Neural crest cell (in vitro differentiated cells): Measurements from ENCODE around the gene CLEC16A. TPM values are rescaled to one million over a fixed set of nuclear protein-coding genes. Genes with fewer than 3 reads are reported as not detected.
A peak's percentile ranks its signal among the peaks of the same experiment; 100 is the strongest.

Experiments
- DNase-seq: peaks from one replicate; pipeline ENCODE4 v3.0.0; 2021; ENCODE audit warnings: low read depth, mixed read lengths, low spot score
- H3K27ac Mint-ChIP-seq: one replicate; pipeline ENCODE4 v1.8.0; 2021; ENCODE audit warnings: mild to moderate bottlenecking, mixed read lengths; ENCODE audit not compliant: unreplicated experiment
- H3K27me3 Mint-ChIP-seq: 2 replicates; pipeline ENCODE4 v1.8.0; 2021; ENCODE audit warnings: low read depth, mild to moderate bottlenecking, mixed read lengths
- H3K36me3 Mint-ChIP-seq: 2 replicates; pipeline ENCODE4 v1.8.0; 2021; ENCODE audit warnings: low read depth, mild to moderate bottlenecking, mixed read lengths
- H3K4me1 Mint-ChIP-seq: 2 replicates; pipeline ENCODE4 v1.8.0; 2021; ENCODE audit warnings: mixed read lengths
- H3K4me3 Mint-ChIP-seq: one replicate; pipeline ENCODE4 v1.8.0; 2021; ENCODE audit warnings: mild to moderate bottlenecking, mixed read lengths
- H3K9me3 Mint-ChIP-seq: 2 replicates; pipeline ENCODE4 v1.8.0; 2021; ENCODE audit warnings: mixed read lengths
- total RNA-seq: library from RNA; stranded (reverse); gene quantifications from 2 replicates; pipeline ENCODE4 v1.2.1, GENCODE V29; 2021
- TF ChIP-seq, protein P1 (sequence below): fragments of 200-600 bp; sonication (generic); conservative IDR thresholded peaks from 2 replicates; pipeline ENCODE4 v1.5.0; 2021; ENCODE audit warnings: antibody characterized with exemption, mild to moderate bottlenecking

The CLEC16A gene
- total RNA-seq, 1 donor from 2014 or later, result 21.3 TPM

- Mint-ChIP-seq H3K4me3 (no peak overlapping the region), H3K4me1 (peaks cover 23% of the 10 kb centered on the region), H3K36me3 (no peaks in the 10 kb centered on the region), H3K27ac (no peak overlapping the region), H3K9me3 (no peaks in the 10 kb centered on the region), H3K27me3 (no peaks in the 10 kb centered on the region)
- TF ChIP-seq, protein P1, sequence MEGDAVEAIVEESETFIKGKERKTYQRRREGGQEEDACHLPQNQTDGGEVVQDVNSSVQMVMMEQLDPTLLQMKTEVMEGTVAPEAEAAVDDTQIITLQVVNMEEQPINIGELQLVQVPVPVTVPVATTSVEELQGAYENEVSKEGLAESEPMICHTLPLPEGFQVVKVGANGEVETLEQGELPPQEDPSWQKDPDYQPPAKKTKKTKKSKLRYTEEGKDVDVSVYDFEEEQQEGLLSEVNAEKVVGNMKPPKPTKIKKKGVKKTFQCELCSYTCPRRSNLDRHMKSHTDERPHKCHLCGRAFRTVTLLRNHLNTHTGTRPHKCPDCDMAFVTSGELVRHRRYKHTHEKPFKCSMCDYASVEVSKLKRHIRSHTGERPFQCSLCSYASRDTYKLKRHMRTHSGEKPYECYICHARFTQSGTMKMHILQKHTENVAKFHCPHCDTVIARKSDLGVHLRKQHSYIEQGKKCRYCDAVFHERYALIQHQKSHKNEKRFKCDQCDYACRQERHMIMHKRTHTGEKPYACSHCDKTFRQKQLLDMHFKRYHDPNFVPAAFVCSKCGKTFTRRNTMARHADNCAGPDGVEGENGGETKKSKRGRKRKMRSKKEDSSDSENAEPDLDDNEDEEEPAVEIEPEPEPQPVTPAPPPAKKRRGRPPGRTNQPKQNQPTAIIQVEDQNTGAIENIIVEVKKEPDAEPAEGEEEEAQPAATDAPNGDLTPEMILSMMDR, result no peak
- no peak for DNase-seq
Observed at GRCh38 chr16:11080999-11081630, 136.8 kb downstream of the CLEC16A start.

DNA sequence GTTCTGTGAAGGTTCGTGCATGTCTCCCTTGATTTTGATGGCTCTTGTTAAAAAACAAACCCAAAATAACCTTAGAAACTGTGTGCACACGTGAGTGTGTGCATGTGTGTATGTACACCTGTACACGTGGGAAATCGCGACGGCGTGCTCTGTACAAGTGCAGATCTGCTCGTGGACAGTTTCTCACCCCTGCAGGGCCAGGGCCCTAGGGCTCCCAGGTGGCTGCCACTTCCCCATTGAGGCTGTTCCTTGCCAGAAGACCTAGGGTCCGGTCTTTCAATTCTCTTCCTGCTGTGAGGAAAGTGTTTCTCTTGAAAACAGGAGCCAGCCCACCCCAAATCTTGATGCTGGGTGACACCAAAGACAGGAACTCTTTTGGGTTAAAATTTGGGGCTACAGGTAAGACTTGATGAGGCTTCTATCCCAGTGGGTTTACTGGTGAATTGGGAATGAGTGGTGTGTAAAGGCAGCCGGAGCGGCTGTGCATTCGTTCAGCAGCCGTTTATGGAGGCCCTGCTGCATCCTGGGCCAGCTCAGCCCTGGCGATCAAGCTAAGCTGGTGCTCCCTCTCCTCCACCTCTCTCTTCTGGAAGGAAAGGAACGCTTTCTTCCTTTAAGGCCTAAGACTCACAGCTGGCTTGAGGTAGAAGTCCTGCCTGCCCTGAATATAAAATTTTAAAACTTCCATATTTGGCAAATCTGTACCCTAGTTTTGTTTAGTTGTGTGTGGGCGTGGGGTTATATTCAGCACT is 137.9 kb downstream of the CLEC16A start:
- Mint-ChIP-seq H3K27ac (no peak overlapping the region), H3K27me3 (no peaks in the 10 kb centered on the region), H3K4me3 (no peak overlapping the region), H3K4me1 (peaks cover 23% of the 10 kb centered on the region), H3K36me3 (no peaks in the 10 kb centered on the region), H3K9me3 (no peaks in the 10 kb centered on the region)
- DNase-seq, result no peak
- TF ChIP-seq, protein P1, result no peak

DNA sequence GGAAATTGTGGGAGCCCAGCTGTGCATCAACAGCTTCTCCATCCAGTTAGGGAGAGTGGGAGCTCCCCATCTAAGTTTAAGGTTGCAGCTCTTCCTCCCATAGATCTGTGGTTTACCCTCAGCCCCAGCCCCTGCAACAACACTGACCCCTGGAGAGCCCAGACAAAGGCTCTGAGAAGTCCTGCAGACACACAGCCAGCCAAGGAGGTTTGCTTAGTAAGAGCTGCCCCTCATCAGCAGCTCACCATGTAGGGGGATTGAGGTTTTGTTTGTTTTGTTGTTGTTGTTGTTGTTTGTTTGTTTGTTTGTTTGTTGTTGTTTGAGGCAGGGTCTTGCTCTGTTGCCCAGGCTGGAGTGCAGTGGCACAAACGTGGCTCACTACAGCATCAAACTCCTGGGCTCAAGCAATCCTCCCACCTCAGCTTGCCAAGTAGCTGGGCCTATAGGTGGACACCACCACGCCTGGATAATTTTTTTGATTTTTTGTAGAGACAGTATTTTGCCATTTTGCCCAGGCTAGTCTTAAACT is 138.6 kb downstream of the CLEC16A start:
- Mint-ChIP-seq H3K9me3 (no peaks in the 10 kb centered on the region), H3K27ac (peak overlapping the region; percentile 43), H3K4me1 (peaks cover 23% of the 10 kb centered on the region), H3K27me3 (no peaks in the 10 kb centered on the region), H3K36me3 (no peaks in the 10 kb centered on the region), H3K4me3 (no peak overlapping the region)
- DNase-seq, result no peak
- TF ChIP-seq, protein P1, result no peak

GRCh38 chr16:11084484-11084875 is 140.1 kb downstream of the CLEC16A start:
- no peaks in the 10 kb centered on the region for H3K9me3 Mint-ChIP-seq
- H3K4me1 Mint-ChIP-seq, result peaks cover 20% of the 10 kb centered on the region
- TF ChIP-seq, protein P1, result no peak
- no peaks in the 10 kb centered on the region for H3K36me3 Mint-ChIP-seq
- no peaks in the 10 kb centered on the region for H3K27me3 Mint-ChIP-seq
- H3K27ac Mint-ChIP-seq, result no peak overlapping the region
- DNase-seq, result no peak
- no peak overlapping the region for H3K4me3 Mint-ChIP-seq

DNA sequence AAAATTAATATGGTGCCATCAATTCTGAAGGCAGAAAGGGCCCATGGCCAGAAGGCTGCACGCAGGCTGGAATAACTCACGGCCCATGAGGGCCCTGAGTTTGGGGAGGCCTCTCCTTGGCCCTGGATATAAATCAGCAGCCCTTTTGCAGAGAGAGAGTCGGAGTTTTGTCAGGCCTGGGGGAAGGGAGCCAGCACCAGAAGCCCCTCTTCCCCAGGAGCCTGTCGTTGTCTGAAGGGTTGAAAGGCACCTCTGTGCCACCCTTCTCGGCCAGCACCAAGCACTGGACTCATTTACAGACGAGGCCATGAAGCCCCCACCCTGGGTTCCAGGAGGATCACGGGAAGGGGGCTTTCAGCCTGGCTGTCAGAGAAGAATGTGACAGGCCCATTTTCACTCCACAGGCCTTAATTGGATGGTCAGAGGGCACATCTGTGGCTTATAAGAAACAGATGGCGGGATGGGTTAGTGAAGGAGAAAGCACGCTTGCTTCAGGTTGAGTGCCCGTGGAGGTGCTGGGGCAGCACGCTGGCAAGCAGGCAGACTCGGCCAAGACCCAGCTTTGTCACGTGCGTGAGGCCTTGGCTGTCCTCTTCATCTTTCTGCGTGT is 140.6 kb downstream of the CLEC16A start:
- TF ChIP-seq, protein P1, result no peak
- Mint-ChIP-seq H3K4me3 (no peak overlapping the region), H3K27me3 (no peaks in the 10 kb centered on the region), H3K4me1 (peaks cover 15% of the 10 kb centered on the region), H3K27ac (peak overlapping the region; percentile 97), H3K36me3 (no peaks in the 10 kb centered on the region), H3K9me3 (no peaks in the 10 kb centered on the region)
- DNase-seq, result no peak
